Left hindlimb (tissue), 1 donor: ENCODE data around the gene SECISBP2.
"Not testable (repeated sequence)": the region's sequence is repeated elsewhere in the genome, so short reads cannot be mapped to it uniquely, and the experiment has no call there.

Source experiments
- DNase-seq: peaks from one replicate; pipeline ENCODE4 v3.0.0-alpha.2; 2018

The SECISBP2 gene

DNA sequence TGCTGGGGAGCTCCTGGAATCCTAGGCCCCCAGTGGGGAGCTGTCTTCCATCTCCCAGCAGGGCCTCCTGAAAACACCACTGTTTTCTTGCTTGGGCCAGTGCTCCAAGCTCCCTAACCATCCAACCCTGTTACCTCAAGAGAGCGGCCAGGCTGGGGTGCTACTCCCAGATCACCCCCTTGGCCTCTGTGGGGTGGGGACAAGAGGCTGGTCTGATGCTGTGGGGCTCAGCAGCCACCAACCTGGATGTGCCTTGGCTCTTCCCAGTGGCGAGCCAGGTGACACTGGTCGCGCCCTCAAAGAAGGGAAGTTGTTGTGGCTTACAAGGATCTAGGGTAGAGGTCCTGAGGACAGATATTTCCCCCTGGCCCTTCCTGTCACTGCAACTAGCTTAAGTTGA lies 49.0 kb downstream of the SECISBP2 start:
- no peak for DNase-seq

DNA sequence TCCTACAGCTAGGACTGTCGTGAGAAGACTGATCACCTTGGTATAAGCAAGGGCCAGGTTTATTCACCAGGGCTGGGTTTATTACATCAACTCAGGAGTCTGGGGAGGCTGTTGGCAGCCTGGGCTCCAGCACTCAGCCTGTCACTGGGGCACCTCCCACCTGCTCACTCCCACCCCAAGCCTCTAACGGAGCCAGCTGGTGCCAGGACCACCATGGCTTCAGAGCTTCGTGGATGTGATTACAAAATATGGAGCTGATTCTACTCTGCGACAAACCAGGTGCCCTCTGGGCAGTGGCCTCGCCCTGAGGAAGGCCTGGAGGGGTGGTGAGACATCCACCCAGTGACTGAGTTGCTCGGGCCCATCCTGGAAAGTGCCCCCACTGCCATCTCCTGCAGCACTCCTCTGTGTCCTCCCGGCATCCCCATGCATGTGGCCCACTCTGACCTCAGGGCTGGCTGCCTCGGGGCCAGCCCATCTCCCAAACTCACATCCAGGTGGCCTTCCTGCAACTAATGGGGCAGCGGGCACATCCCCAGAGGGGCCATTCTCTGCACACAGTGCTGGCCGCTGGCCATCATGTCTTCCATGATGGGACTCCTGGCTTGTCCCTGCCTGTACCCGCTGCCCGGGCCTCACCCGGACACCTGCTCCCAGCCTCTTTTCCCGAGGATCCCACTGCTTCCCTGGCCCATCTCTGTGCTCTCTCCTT lies 49.6 kb downstream of the SECISBP2 start:
- DNase-seq = no peak

DNA sequence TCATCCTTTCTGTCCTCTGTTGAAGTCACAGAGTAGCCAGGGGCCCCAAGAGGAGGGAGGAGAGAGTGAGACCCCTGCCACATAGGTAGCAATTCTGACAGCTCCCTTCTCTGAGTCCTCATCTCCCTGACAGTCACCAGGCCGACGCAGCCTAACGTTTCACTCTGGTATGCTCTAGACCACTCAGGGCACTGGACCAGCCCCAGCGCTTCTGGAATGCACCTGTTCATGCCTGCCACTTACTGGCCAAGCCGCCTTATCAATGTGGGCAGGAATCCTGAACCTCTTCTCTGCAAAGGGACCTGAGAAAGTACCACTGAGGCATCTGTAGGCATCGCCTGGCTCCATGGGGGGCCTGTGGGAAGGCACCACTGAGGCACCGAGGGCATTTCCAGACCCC lies 50.2 kb downstream of the SECISBP2 start:
- DNase-seq = no peak

DNA sequence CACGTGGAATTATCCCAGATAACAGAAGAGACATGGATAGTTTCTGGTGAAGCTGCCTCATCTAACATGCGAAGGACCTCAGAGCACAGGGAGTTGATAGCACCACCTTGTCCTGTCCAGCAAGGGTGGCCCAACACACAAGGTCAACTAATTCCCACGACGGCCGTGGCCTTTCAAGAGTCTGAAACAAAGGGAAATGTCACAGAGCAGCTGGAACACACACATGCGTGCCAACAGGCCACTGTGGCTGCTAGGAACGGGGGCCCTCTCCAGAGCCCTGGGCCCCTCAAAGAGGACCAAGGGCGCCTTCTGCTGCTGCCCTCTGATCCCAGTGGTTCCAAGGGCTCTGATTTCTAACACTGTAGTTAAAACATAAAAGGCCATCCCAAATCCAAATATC lies 50.7 kb downstream of the SECISBP2 start:
- DNase-seq = no peak

DNA sequence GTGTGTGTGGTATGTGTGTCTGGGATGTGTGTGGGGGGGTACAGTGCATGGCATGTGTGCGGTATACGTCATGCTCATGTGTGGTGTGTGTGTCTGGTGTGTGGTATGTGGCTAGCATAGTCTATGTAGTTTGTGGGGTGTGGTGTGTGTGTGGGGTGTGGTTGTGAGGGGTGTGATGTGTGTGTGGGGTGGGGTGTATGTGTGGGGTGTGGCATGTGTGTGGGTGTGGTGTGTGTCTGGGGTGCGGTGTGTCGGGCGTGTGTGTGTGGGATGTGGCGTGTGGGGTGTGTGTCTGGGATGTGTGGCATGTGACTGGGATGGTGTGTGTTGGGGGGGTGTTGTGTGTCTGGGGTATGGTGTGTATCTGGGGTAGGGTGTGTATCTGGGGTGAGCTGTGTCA lies 52.3 kb downstream of the SECISBP2 start:
- DNase-seq = no peak

DNA sequence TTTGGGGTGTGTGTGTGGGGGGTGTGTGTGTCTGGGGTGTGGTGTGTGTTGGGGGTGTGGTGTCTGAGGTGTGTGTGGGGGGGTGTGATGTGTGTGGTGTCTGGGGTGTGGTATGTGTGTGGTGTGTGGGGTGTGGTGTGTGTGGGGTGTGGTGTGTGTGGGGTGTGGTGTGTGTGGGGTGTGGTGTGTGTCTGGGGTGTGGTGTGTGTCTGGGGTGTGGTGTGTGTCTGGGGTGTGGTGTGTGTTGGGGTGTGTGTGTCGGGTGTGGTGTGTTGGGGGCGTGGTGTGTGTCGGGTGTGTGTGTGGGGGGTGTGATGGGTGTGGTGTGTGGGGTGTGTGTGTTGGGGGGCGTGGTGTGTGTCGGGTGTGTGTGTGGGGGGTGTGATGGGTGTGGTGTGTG lies 53.5 kb downstream of the SECISBP2 start:
- not testable (repeated sequence) for DNase-seq

DNA sequence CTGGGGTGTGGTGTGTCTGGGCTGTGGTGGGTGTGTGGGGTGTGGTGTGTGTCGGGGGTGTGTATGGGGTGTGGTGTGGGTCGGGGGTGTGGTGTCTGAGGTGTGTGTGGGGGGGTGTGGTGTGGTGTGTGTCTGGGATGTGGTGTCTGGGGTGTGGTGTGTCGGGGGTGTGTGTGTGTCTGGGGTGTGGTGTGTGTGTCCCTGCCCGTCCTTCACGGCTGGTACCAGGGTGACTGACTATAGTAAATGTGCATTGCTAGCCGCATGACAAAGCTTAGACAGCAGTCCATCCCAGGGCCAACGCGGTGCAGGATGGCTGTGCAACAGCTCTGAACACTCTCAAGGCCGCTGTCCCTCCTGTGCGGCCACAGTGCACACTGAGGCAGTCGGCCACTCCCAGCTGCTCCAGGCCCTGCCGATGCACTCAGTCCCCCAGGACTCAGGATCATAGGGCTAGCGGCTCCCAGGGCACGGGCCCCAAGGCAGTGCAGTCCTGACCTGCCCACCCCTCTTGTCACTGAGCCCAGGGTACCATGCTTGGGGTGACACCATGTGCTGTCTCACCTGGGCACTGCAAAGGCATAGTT lies 54.0 kb downstream of the SECISBP2 start:
- DNase-seq = no peak

DNA sequence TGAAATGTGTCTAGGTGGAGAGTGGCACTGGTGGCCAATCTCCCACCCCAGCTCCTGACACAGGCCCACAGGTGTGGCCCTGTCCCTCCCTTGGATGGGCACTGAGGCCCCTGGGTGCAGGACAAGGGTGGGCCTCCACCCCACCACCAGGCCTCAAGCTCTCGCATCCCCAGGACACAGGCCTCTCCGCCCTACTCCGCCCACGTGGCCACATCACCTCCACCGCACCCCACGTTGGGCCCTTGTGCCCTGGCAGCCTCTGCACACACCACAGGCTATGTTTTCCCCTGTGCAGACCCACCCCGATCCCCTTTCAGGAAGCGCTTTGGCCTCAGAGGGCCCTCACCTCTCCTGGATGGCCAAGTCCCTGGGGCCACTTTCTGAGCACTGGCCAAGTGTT lies 54.7 kb downstream of the SECISBP2 start:
- no peak for DNase-seq

DNA sequence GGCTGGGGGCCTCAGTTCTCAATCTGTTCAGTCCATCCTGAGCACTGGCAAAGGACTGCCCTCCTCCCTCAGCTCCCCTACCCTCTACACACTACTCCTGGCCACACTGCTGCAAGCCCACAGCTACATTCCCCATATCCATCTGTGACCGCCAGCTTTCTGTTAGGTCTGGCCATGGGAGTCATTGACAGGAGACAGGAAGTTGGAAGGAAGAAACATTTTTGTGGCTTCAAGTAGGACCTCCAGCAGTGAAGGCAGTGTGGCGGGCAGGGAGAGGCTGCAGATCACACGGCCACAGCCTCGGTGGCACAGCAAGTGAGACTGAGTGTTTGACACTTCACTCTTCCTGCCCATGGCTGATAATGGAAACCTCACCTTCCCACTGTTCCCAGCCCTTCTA lies 55.9 kb downstream of the SECISBP2 start:
- DNase-seq = no peak

DNA sequence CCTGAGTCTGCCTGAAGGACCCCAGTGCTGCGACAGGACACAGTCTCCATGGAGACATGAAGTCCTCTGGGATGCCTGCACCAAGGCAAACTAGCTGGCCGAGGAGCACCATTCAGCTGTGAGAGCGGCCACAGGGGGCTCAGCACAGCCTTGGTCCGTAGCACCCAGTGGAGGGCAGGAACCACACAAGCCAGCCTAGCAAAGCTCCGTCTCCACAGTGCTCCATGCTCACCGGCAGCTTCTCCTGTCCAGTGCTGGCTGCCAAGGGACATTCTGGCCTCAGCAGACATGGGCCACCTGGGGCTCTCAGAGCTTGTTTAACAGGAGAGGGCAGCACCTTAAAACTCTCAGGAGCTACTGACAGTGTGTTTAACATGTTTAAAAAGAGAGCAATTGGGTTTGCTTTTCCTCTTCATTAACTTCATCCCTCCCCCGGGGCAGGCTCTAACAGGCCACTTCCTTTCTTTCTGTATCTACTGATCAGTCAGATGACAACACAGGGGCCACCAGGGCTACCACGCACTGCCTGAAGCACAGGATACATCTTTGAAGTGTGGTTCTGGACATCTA lies 57.0 kb downstream of the SECISBP2 start:
- no peak for DNase-seq

DNA sequence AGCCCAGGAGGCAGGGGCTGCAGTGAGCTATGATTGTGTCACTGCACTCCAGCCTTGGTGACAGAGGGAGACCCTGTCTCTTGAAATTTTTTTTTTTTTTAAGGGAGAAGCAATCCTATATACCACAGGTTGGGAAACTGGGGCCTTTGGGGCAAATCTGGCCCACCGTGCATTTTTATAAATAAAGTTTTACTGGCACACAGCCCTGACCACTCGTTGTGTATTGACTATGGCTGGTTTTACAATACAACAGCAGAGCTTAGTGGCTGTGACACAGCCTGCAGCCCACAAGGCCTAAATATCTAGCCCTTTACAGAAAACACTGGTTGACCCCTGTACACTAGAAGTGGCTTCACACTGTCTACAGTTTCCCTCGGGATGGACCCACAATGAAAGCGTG lies 58.0 kb downstream of the SECISBP2 start:
- no peak for DNase-seq

DNA sequence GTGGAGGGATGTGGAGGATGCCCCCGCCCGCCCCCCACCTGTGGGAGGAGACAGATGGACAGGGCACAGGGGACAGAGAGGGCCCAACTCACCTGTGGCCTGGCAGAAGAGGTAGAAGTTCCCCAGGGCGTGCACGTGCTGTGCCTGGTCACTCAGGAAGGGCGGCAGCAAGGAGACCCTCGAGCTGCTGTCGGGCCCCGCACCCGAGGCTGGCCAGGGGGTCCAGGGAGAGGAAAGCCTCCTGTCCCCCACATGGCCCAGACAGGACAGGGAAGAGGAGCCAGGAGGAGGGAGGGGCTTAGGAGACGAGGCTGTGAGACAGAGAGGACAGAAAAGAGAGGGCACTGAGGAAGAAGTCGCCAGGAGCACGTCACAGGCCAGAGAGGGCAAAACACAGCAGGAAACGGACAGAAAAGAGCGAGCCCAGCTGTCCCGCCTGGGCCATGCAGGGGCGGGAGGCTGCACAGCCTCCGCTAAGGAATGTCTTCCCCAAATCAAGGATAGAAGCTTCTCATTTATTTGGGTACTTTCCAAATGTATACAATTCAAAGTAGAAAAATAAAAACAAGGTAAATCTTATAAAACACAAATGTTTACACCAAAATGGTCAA lies 58.5 kb downstream of the SECISBP2 start:
- DNase-seq = no peak

DNA sequence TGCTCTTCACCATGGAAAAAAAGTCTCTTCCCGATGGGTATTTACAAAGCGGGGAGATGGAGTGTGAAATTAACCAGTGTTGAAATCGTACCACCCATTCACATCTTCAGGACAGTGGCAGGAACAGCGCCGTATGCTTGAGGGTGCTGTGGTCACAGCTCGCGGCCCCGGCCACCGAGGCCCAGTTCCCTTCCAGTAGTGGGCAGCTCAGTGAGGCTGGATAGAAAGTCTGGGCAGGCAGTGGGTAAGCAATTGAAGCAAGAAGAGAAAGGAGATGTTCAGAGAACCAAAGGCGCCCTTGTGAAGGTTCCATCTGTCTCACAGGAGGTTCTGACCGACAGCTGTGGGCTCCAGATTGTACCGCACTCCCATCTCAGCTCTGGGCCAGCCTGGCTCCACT lies 59.1 kb downstream of the SECISBP2 start:
- DNase-seq = no peak

DNA sequence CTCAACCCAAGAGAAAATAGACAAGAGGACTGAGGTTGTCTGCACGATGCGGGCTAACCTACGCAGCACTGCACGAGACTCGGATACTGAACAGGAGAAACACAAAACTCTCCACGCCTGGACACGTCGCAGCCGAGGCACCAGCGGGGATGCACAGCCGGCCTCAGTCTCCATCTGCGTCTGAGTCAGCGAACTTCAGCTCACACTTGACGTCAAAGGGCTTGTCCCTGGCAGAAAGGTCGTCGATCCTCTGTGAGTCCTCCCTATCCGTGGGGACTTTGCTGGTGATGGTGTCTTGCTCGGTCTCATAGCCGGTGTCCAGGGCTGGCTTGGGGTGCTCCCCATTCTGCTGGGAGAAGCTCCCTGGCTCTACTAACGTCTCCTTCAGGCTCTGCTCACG lies 60.2 kb downstream of the SECISBP2 start:
- no peak for DNase-seq

DNA sequence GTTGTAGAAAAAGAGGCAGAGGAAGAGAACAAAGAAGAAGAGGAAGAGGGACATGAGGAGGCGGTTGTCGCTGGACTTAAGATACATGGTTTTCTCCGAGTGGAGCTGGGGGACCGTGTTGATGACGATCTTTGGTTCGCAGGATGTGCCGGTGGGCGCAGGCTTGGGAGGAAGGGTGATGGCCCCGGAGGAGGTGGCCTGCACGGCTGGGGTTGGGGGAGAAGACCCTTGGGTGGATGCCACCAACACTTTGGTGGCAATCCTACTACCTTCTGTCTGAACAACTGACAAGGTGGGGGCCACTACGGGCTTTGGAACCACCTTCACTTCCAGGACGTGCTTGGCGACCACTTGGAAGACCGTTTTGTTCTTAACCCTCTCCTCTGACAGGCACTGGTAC lies 60.7 kb downstream of the SECISBP2 start:
- DNase-seq = no peak

DNA sequence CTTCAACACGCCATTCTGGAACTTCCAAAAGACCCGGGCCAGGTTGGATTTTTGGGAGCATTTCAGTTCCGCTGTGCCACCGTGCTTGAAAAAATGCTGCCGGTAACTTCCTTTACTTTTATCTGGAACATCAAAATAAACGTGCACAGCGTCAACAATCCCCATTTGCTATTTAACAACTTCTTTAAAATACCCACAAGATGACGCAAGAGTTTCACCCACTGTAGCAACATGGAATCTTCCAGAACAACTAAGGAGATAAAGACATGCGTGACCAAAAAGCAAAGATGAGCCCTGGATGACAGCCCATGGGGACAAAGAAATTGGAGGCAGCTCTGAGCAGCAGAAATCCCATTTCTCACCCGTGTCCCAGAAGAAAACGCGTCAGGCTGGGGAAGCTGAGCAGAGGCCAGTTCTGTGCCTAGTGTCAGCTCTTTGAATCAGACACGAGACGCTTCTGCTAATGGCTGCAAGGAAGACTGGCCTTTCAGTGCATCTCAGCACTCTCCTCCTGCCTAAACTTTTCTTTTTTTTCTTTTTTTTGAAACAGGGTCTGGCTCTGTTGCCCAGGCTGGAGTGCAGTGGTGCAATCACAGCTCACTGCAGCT lies 61.3 kb downstream of the SECISBP2 start:
- DNase-seq = no peak

DNA sequence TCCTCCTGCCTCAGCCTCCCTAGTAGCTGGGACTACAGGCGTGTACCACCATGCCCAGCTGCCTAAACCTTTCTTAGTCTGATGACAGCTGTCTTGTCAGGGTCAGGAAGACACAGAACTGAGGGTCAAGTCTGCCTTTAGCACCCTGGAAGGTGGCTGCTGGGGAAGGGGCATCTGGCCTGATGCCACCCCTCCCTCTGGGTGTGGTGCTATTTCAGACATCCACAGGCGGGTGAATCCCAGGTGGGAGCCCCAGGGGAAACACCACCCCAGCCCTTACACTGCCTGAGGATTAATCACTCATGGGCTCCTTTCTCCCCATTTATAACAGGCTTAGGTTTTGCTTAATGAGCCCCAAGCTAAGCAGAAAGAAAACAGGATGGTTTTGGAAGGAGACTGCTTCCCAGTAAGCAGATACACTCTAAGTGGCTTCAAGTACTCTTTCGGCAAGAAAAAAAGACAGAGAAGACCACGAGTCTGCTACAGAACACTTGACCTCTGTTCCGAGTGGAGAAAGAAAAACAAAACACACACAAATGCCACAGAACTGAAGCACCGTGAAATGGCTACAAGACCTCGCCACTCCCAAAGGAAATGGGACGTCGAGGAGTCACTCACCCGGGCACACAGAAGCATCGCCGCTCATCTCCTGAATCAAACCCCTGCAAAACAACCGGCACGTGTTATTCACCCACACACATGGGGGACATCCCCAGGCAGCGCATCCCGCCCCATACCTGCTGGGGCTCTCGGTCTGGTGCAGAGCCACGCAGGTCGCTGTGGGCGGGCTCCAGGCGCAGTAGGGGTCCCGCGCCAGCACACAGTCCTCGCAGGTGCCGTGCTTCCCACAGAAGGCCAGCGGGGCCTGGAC lies 62.4 kb downstream of the SECISBP2 start:
- DNase-seq = no peak

DNA sequence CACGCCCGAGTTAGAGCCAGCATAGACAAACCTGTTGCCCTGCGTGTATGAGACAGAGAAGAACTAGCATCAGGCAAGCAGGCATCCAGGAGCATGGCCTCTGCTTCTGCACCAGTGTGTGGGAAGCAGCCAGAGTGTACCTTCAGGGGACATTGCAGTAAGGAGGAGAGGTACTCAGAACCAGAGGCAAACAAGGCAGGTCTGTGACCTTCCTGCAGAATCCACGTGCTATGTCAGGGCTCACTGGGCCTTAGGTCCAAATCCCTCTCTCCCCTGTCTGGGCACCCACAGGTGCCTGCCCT lies 63.0 kb downstream of the SECISBP2 start:
- no peak for DNase-seq

DNA sequence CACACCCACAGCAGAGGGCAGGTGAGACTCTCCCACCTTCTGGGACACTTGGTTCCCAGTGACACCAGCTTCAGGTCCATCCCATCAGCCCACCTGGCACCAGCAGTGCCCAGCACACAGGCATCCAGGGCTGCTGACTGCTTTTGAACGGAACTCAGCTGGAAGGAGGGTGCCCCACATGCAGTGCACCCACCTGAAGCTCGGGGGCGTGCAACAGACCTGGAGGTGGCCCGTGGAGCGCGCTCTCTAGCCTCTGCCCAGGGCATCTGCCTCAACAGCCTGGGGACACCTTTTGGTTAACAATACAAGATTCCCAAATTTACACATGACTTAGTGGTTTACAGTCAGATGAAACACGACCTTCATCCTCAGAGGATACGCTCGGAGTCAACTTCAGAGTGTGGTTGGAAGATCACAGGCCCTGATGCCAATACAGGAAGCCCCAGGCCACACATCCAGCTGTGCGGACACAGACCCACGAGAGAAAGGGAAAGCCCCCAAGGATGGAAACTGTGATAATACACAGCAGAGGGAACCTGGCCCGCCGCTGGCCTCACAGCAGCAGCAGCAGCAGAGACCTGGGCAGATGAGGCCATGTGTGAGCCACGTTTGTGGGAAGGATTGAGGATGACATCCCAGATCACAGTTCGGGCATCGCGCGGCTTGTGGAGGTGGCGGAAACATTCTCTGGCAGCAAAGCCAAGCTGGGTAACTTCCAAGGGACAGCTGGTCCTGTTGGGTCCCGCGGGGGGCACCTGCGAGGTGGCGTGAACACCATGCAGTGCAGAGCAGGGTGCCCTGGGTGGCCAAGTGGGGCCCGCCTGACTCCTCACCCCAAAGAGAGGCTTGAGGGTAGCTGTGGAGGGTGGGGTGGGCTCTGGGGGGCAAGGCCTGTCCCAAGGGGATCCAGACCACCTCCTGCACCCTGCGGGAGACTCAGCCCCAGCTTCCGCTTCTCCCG lies 64.0 kb downstream of the SECISBP2 start:
- no peak for DNase-seq

DNA sequence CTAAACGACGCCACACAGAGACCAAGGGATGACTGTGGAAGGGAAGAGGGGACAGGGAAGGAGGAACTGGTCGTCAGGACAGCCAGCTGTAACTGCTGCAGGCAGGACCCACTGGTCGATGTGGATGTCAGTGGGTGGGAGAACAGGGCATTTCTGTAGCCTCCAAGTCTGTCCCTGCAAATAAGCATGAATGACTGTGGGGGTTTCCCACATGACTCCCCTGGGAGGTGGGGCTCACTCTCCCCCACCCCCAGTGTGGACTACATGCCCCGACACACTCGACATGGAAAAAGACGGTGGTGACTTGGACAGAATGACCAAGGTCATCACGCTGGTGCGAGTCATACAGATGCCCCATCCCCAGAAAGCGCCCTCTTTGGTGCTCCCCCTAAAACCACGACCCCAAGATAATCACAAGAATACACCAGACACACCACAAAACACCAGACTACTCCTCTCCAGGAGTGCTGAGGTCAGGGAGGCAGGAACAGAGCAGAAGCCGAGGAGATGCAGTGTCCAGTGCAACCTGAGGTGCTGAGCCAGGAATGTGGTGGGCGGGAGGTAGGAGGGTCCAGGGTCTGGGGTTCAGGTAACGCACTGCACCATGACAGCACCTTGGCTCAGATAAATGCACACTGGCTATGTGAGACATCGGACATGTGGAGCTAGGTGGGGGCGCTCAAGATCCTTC lies 64.9 kb downstream of the SECISBP2 start:
- DNase-seq = no peak

DNA sequence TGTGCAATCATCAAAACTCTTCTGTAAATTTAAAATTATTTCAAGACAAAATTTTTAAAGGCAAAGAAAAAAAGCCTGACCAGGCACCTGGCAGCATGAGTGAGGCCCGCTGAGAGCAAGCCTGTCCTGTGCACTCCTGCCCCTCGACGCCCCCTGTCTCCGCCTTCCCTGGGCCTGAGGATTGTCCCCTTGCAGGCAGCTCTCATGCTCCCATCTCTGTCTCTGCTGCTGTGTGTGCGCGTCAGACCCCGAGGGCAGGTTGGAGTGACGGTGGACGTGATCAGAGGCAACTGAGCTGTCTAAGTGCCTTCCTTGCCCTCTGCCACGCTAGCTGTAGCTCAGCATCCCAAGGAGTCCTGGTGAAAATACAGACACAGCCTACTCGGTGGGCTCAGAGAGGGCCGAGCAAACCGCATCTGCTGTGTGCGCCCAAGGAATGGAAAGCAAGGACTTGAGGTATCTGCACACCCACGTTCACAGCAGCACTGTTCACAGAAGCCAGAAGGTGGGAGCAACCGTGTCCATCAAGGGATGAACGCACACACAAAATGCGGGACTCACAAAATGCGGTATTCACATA lies 65.5 kb downstream of the SECISBP2 start:
- no peak for DNase-seq
